Neural cell (in vitro differentiated cells): ENCODE data around the gene DHRS3. TPM values are rescaled to one million over a fixed set of nuclear protein-coding genes. Genes with fewer than 3 reads are reported as not detected.

Experiments
- H2AFZ ChIP-seq: fragments of 200-600, 300-800 bp; sonication (generic), shearing (Covaris generic); 2 replicates; pipeline ENCODE4 v1.6.0; 2014; ENCODE audit warnings: low read depth, mild to moderate bottlenecking, antibody characterized with exemption, low read length, moderate library complexity
- H3F3A ChIP-seq: fragments of 200-600 bp; shearing (Covaris generic); 2 replicates; pipeline ENCODE4 v1.6.1; 2016; ENCODE audit warnings: mild to moderate bottlenecking, moderate library complexity, mixed read lengths, antibody characterized with exemption, low read length; ENCODE audit not compliant: insufficient read depth, poor library complexity, severe bottlenecking
- H3K27ac ChIP-seq: fragments of 200-600, 300-800 bp; sonication (generic), shearing (Covaris generic); 2 replicates; pipeline ENCODE4 v1.5.1; 2014; ENCODE audit warnings: mild to moderate bottlenecking, low read length, moderate library complexity
- H3K27me3 ChIP-seq: fragments of 300-800, 200-600 bp; sonication (generic), shearing (Covaris generic); 2 replicates; pipeline ENCODE4 v1.6.0; 2014; ENCODE audit warnings: mild to moderate bottlenecking, low read depth, low read length, moderate library complexity; ENCODE audit not compliant: insufficient read depth
- H3K36me3 ChIP-seq: fragments of 300-800, 200-600 bp; sonication (generic), shearing (Covaris generic); 2 replicates; pipeline ENCODE4 v1.5.1; 2014; ENCODE audit warnings: mild to moderate bottlenecking, antibody characterized with exemption, low read length, moderate library complexity; ENCODE audit not compliant: insufficient read depth
- H3K4me2 ChIP-seq: fragments of 300-800, 200-600 bp; sonication (generic), shearing (Covaris generic); 2 replicates; pipeline ENCODE4 v1.6.0; 2014; ENCODE audit warnings: mild to moderate bottlenecking, low read length
- H3K4me3 ChIP-seq: fragments of 300-800, 200-600 bp; sonication (generic), shearing (Covaris generic); 2 replicates; pipeline ENCODE4 v1.5.1; 2014; ENCODE audit warnings: mild to moderate bottlenecking, low read length, moderate library complexity
- H3K79me2 ChIP-seq: fragments of 200-600 bp; shearing (Covaris generic); replicated peaks from 2 replicates; pipeline ENCODE4 v1.6.0; 2014; ENCODE audit warnings: mild to moderate bottlenecking, low read length, moderate library complexity; ENCODE audit not compliant: insufficient read depth
- H3K9ac ChIP-seq: fragments of 300-800, 200-600 bp; sonication (generic), shearing (Covaris generic); 2 replicates; pipeline ENCODE4 v1.6.1; 2016; ENCODE audit warnings: mild to moderate bottlenecking, low read length, mixed read lengths
- H3K9me2 ChIP-seq: fragments of 200-600 bp; shearing (Covaris generic); 2 replicates; pipeline ENCODE4 v1.6.1; 2016; ENCODE audit warnings: mild to moderate bottlenecking, low read length, mixed read lengths; ENCODE audit not compliant: insufficient read depth
- H3K9me3 ChIP-seq: fragments of 200-600, 300-800 bp; sonication (generic), shearing (Covaris generic); 2 replicates; pipeline ENCODE4 v1.6.1; 2016; ENCODE audit warnings: mild to moderate bottlenecking, mixed run types, low read length, moderate library complexity, mixed read lengths
- H4K20me1 ChIP-seq: fragments of 200-600 bp; shearing (Covaris generic); 2 replicates; pipeline ENCODE4 v1.6.1; 2016; ENCODE audit warnings: mild to moderate bottlenecking, mixed run types; ENCODE audit not compliant: insufficient read depth
- EP300 ChIP-seq: fragments of 450-650 bp; conservative IDR thresholded peaks from 2 replicates; pipeline ENCODE4 v1.6.1; 2014; ENCODE audit warnings: antibody characterized with exemption, mild to moderate bottlenecking, moderate library complexity; ENCODE audit not compliant: poor library complexity, severe bottlenecking
- EZH2 ChIP-seq: fragments of 200-600, 300-800 bp; shearing (Covaris generic), sonication (generic); IDR thresholded peaks from 2 replicates; pipeline ENCODE4 v1.6.1; 2014; ENCODE audit warnings: antibody characterized with exemption, low read length, borderline replicate concordance, mild to moderate bottlenecking; ENCODE audit not compliant: insufficient read depth, poor library complexity, severe bottlenecking
- MXI1 ChIP-seq: fragments of 450-650 bp; conservative IDR thresholded peaks from 2 replicates; pipeline ENCODE4 v1.6.1; 2014; ENCODE audit warnings: antibody characterized with exemption, mild to moderate bottlenecking; ENCODE audit not compliant: poor library complexity, severe bottlenecking
- POLR2AphosphoS5 ChIP-seq: IDR thresholded peaks from 2 replicates; pipeline ENCODE4 v1.6.1; 2012
- RAD21 ChIP-seq: fragments of 450-650 bp; conservative IDR thresholded peaks from 2 replicates; pipeline ENCODE4 v1.6.1; 2014; ENCODE audit warnings: antibody characterized with exemption, mild to moderate bottlenecking, moderate library complexity
- SMC3 ChIP-seq: fragments of 450-650 bp; conservative IDR thresholded peaks from 2 replicates; pipeline ENCODE4 v1.6.1; 2014; ENCODE audit warnings: antibody characterized with exemption, mild to moderate bottlenecking, moderate library complexity; ENCODE audit not compliant: poor library complexity
- TAF1 ChIP-seq: IDR thresholded peaks from 2 replicates; pipeline ENCODE4 v1.6.1; 2012; ENCODE audit warnings: low read depth
- polyA plus RNA-seq: library from polyadenylated mRNA; depleted of rRNA; stranded (reverse); fragments of >200 nt; gene quantifications from 2 replicates; pipeline ENCODE4 v1.2.3, GENCODE V29; 2014
- TF ChIP-seq, protein P1 (sequence below): IDR thresholded peaks from 2 replicates; pipeline ENCODE4 v1.6.1; 2012; ENCODE audit warnings: borderline replicate concordance
- TF ChIP-seq, protein P2 (sequence below): fragments of 450-650 bp; IDR thresholded peaks from 2 replicates; pipeline ENCODE4 v1.5.1; 2014; ENCODE audit warnings: antibody characterized with exemption, mild to moderate bottlenecking, moderate library complexity; ENCODE audit not compliant: poor library complexity, severe bottlenecking

Gene DHRS3
- polyA plus RNA-seq, 1 donor from 2014 or later, result 0.22 TPM

DNA sequence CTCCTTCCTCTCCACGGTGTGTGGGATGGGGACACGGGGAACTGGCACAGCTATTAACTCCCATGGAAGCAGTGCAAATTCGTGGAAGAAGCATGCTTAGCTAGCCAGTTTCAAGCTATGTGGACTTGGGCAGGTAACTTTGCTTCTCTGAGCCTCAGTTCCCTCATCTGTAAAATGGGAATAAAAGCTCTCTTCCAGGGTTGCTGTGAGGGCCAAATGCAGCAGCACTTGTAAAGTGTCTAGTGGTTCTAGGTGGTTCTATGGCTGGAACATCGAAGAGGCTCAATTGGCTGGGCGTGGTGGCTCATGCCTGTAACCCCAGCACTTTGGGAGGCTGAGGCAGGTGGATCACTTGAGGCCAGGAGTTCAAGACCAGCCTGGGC, 43.3 kb downstream of the DHRS3 start:
- Histone ChIP-seq H4K20me1 (no peaks in the 10 kb centered on the region), H3K9me3 (no peaks in the 10 kb centered on the region), H3K4me3 (no peak overlapping the region), H3K27me3 (no peaks in the 10 kb centered on the region), H2AFZ (no peak overlapping the region), H3K36me3 (no peaks in the 10 kb centered on the region), H3F3A (no peaks in the 10 kb centered on the region), H3K9me2 (no peaks in the 10 kb centered on the region), H3K27ac (no peak overlapping the region), H3K4me2 (no peak overlapping the region), H3K79me2 (no peaks in the 10 kb centered on the region), H3K9ac (no peak overlapping the region)
- TF ChIP-seq POLR2AphosphoS5 (no peak), RAD21 (no peak), SMC3 (no peak), TAF1 (no peak), EP300 (no peak), EZH2 (no peak), MXI1 (no peak)
- TF ChIP-seq, protein P1, sequence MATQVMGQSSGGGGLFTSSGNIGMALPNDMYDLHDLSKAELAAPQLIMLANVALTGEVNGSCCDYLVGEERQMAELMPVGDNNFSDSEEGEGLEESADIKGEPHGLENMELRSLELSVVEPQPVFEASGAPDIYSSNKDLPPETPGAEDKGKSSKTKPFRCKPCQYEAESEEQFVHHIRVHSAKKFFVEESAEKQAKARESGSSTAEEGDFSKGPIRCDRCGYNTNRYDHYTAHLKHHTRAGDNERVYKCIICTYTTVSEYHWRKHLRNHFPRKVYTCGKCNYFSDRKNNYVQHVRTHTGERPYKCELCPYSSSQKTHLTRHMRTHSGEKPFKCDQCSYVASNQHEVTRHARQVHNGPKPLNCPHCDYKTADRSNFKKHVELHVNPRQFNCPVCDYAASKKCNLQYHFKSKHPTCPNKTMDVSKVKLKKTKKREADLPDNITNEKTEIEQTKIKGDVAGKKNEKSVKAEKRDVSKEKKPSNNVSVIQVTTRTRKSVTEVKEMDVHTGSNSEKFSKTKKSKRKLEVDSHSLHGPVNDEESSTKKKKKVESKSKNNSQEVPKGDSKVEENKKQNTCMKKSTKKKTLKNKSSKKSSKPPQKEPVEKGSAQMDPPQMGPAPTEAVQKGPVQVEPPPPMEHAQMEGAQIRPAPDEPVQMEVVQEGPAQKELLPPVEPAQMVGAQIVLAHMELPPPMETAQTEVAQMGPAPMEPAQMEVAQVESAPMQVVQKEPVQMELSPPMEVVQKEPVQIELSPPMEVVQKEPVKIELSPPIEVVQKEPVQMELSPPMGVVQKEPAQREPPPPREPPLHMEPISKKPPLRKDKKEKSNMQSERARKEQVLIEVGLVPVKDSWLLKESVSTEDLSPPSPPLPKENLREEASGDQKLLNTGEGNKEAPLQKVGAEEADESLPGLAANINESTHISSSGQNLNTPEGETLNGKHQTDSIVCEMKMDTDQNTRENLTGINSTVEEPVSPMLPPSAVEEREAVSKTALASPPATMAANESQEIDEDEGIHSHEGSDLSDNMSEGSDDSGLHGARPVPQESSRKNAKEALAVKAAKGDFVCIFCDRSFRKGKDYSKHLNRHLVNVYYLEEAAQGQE, result no peak
- TF ChIP-seq, protein P2, sequence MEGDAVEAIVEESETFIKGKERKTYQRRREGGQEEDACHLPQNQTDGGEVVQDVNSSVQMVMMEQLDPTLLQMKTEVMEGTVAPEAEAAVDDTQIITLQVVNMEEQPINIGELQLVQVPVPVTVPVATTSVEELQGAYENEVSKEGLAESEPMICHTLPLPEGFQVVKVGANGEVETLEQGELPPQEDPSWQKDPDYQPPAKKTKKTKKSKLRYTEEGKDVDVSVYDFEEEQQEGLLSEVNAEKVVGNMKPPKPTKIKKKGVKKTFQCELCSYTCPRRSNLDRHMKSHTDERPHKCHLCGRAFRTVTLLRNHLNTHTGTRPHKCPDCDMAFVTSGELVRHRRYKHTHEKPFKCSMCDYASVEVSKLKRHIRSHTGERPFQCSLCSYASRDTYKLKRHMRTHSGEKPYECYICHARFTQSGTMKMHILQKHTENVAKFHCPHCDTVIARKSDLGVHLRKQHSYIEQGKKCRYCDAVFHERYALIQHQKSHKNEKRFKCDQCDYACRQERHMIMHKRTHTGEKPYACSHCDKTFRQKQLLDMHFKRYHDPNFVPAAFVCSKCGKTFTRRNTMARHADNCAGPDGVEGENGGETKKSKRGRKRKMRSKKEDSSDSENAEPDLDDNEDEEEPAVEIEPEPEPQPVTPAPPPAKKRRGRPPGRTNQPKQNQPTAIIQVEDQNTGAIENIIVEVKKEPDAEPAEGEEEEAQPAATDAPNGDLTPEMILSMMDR, result no peak

- no peaks in the 10 kb centered on the region for H3K27me3 ChIP-seq
- TF ChIP-seq TAF1 (no peak), EP300 (no peak), POLR2AphosphoS5 (no peak), SMC3 (no peak), RAD21 (no peak), MXI1 (no peak), EZH2 (no peak)
- TF ChIP-seq, protein P1, result no peak
- TF ChIP-seq, protein P2, result no peak
- no peak overlapping the region for H3K4me2 ChIP-seq
- H3K9ac ChIP-seq, result no peak overlapping the region
- no peaks in the 10 kb centered on the region for H3K36me3 ChIP-seq
- no peak overlapping the region for H3K4me3 ChIP-seq
- H2AFZ ChIP-seq, result no peak overlapping the region
- no peaks in the 10 kb centered on the region for H3K79me2 ChIP-seq
- no peaks in the 10 kb centered on the region for H3K9me2 ChIP-seq
- no peaks in the 10 kb centered on the region for H3F3A ChIP-seq
- H3K27ac ChIP-seq, result no peak overlapping the region
- no peaks in the 10 kb centered on the region for H4K20me1 ChIP-seq
- H3K9me3 ChIP-seq, result no peaks in the 10 kb centered on the region
Observed at GRCh38 chr1:12573015-12573825, 44.8 kb downstream of the DHRS3 start.
